ENCODE measurements around the gene C16orf89.
A peak's percentile ranks its signal among the peaks of the same experiment; 100 is the strongest.

The C16orf89 gene

GRCh38 chr16:5032748-5033167, 33.0 kb downstream of the C16orf89 start:
- Histone ChIP-seq H3K4me2 (ENCODE audit: low read length, poor library complexity, severe bottlenecking) (peak overlapping the region; percentile 91), H2BK5ac (ENCODE audit: low read depth, low read length, poor library complexity, severe bottlenecking) (no peak overlapping the region), H3K4me1 (ENCODE audit: control insufficient read depth, insufficient read depth, low read depth, low read length) (peaks cover 7% of the 10 kb centered on the region), H4K91ac (ENCODE audit: low read length) (no peak overlapping the region), H2BK120ac (ENCODE audit: low read depth, low read length) (no peak overlapping the region), H3K27ac (ENCODE audit: low read length, poor library complexity, severe bottlenecking) (no peak overlapping the region), H3K14ac (ENCODE audit: low read length in 2 of 2) (no peak overlapping the region), H2BK15ac (ENCODE audit: low read depth, poor library complexity, severe bottlenecking) (no peak overlapping the region), H3K4me3 (ENCODE audit: insufficient read depth in 1 of 2, low read depth in 1 of 2, low read length in 2 of 2) (peak overlapping the region; percentile 82 to 91), H3K9me3 (ENCODE audit: control insufficient read depth, low read length) (no peaks in the 10 kb centered on the region), H3K79me1 (replicated peaks; ENCODE audit: low read length, poor library complexity, severe bottlenecking) (peaks cover 20% of the 10 kb centered on the region), H3K9ac (ENCODE audit: low read length) (peak overlapping the region; percentile 87), H2BK12ac (ENCODE audit: low read length in 2 of 2) (no peak overlapping the region), H2AK5ac (ENCODE audit: low read length, severe bottlenecking) (no peak overlapping the region), H3K36me3 (ENCODE audit: control insufficient read depth in 1 of 2, insufficient read depth in 2 of 2, low read depth in 1 of 2, low read length in 2 of 2) (peaks cover 12 to 25% of the 10 kb centered on the region in 2 experiments), H2AFZ (ENCODE audit: low read depth, low read length) (peak overlapping the region; percentile 97), H4K8ac (ENCODE audit: low read length) (peak overlapping the region; percentile 99), H3K23ac (ENCODE audit: low read length in 2 of 2) (no peak overlapping the region), H3K4ac (ENCODE audit: low read depth in 1 of 2, low read length in 2 of 2) (no peak overlapping the region), H3K27me3 (ENCODE audit: control insufficient read depth in 1 of 2, insufficient read depth in 1 of 2, low read length in 2 of 2) (peaks cover 0 to 8% of the 10 kb centered on the region in 2 experiments), H3K18ac (ENCODE audit: low read depth in 1 of 2, low read length in 2 of 2) (no peak overlapping the region)
- 73% methylated on average over 12 of the region's 12 CpGs for WGBS
- no peak for DNase-seq

DNA sequence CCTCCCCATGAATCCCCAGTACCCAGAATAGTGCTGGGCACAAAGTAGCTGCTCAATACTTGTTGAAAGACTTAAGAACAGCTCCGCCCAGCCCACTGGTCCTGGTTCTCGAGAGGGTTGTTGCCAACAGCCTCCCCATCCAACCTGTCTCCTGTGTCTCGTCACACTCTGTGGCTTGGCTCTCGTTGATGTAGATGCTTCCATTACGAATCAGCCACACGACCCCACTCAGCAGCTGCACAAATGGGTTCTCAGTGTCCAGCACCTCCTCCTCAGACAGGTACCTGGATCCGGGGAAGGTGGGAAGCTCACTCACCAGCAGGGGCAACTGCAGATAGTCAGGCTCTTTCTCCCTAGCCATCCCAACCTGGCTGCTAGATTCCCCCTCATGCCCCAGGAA, 34.2 kb downstream of the C16orf89 start:
- Histone ChIP-seq H4K8ac (ENCODE audit: low read length) (no peak overlapping the region), H3K36me3 (ENCODE audit: control insufficient read depth in 1 of 2, insufficient read depth in 2 of 2, low read depth in 1 of 2, low read length in 2 of 2) (peaks cover 12 to 35% of the 10 kb centered on the region in 2 experiments), H3K9me3 (ENCODE audit: control insufficient read depth, low read length) (no peaks in the 10 kb centered on the region), H2BK12ac (ENCODE audit: low read length in 2 of 2) (no peak overlapping the region), H3K9ac (ENCODE audit: low read length) (no peak overlapping the region), H3K79me1 (replicated peaks; ENCODE audit: low read length, poor library complexity, severe bottlenecking) (peaks cover 20% of the 10 kb centered on the region), H2BK120ac (ENCODE audit: low read depth, low read length) (no peak overlapping the region), H3K4me3 (ENCODE audit: insufficient read depth in 1 of 2, low read depth in 1 of 2, low read length in 2 of 2) (no peak overlapping the region), H3K4me2 (ENCODE audit: low read length, poor library complexity, severe bottlenecking) (no peak overlapping the region), H3K4me1 (ENCODE audit: control insufficient read depth, insufficient read depth, low read depth, low read length) (peaks cover 7% of the 10 kb centered on the region), H3K27ac (ENCODE audit: low read length, poor library complexity, severe bottlenecking) (no peak overlapping the region), H2AFZ (ENCODE audit: low read depth, low read length) (no peak overlapping the region), H2BK5ac (ENCODE audit: low read depth, low read length, poor library complexity, severe bottlenecking) (no peak overlapping the region), H4K91ac (ENCODE audit: low read length) (no peak overlapping the region), H2BK15ac (ENCODE audit: low read depth, poor library complexity, severe bottlenecking) (no peak overlapping the region), H3K23ac (ENCODE audit: low read length in 2 of 2) (no peak overlapping the region), H3K27me3 (ENCODE audit: control insufficient read depth in 1 of 2, insufficient read depth in 1 of 2, low read length in 2 of 2) (peaks cover 0 to 8% of the 10 kb centered on the region in 2 experiments), H3K4ac (ENCODE audit: low read depth in 1 of 2, low read length in 2 of 2) (no peak overlapping the region), H3K18ac (ENCODE audit: low read depth in 1 of 2, low read length in 2 of 2) (no peak overlapping the region), H2AK5ac (ENCODE audit: low read length, severe bottlenecking) (no peak overlapping the region), H3K14ac (ENCODE audit: low read length in 2 of 2) (no peak overlapping the region)
- WGBS, result 77% methylated on average over 7 of the region's 7 CpGs
- DNase-seq, result no peak

- H2BK5ac ChIP-seq (ENCODE audit: low read depth, low read length, poor library complexity, severe bottlenecking), result no peak overlapping the region
- peaks cover 7% of the 10 kb centered on the region for H3K4me1 ChIP-seq (ENCODE audit: control insufficient read depth, insufficient read depth, low read depth, low read length)
- no peak overlapping the region for H3K4me3 ChIP-seq (ENCODE audit: insufficient read depth in 1 of 2, low read depth in 1 of 2, low read length in 2 of 2)
- WGBS, result 83% methylated on average over 12 of the region's 12 CpGs
- H3K4ac ChIP-seq (ENCODE audit: low read depth in 1 of 2, low read length in 2 of 2), result no peak overlapping the region
- peaks cover 0 to 2% of the 10 kb centered on the region in 2 experiments for H3K27me3 ChIP-seq (ENCODE audit: control insufficient read depth in 1 of 2, insufficient read depth in 1 of 2, low read length in 2 of 2)
- H3K9ac ChIP-seq (ENCODE audit: low read length), result no peak overlapping the region
- peaks cover 12 to 37% of the 10 kb centered on the region in 2 experiments for H3K36me3 ChIP-seq (ENCODE audit: control insufficient read depth in 1 of 2, insufficient read depth in 2 of 2, low read depth in 1 of 2, low read length in 2 of 2)
- H2BK15ac ChIP-seq (ENCODE audit: low read depth, poor library complexity, severe bottlenecking), result no peak overlapping the region
- no peak overlapping the region for H4K91ac ChIP-seq (ENCODE audit: low read length)
- no peaks in the 10 kb centered on the region for H3K9me3 ChIP-seq (ENCODE audit: control insufficient read depth, low read length)
- H3K23ac ChIP-seq (ENCODE audit: low read length in 2 of 2), result no peak overlapping the region
- no peak overlapping the region for H3K4me2 ChIP-seq (ENCODE audit: low read length, poor library complexity, severe bottlenecking)
- DNase-seq, result no peak
- H4K8ac ChIP-seq (ENCODE audit: low read length), result no peak overlapping the region
- no peak overlapping the region for H3K27ac ChIP-seq (ENCODE audit: low read length, poor library complexity, severe bottlenecking)
- peaks cover 20% of the 10 kb centered on the region for H3K79me1 ChIP-seq (replicated peaks; ENCODE audit: low read length, poor library complexity, severe bottlenecking)
- H3K14ac ChIP-seq (ENCODE audit: low read length in 2 of 2), result no peak overlapping the region
- H2AFZ ChIP-seq (ENCODE audit: low read depth, low read length), result no peak overlapping the region
- no peak overlapping the region for H2BK120ac ChIP-seq (ENCODE audit: low read depth, low read length)
- H2BK12ac ChIP-seq (ENCODE audit: low read length in 2 of 2), result no peak overlapping the region
- H2AK5ac ChIP-seq (ENCODE audit: low read length, severe bottlenecking), result no peak overlapping the region
- H3K18ac ChIP-seq (ENCODE audit: low read depth in 1 of 2, low read length in 2 of 2), result no peak overlapping the region
Observed at GRCh38 chr16:5030251-5030870, 35.4 kb downstream of the C16orf89 start.

DNA sequence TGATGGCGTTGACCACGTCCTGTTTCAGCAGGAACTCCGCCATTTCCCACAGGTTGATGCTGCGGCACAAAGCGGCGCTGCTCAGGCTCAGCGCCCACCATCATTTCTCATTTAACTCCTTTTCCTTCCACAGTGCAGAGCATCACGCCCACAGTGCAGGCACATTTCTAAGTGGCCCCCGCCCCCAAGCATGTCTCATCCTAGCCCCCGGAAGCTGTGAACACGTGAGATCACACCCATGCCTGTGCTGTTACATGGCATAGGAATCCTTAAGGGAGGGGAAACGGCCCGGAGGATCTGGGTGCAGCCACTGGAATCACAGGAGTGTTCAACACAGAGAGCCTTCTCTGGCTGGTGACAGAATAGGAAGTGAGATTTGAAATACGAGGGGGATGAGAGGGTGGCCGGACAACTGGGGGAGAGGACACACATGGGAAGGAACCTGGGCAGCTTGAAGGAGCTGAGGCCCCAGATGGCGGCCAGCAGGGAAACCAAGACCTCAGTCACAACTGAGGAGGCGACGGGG, 36.7 kb downstream of the C16orf89 start:
- Histone ChIP-seq H3K4me3 (ENCODE audit: insufficient read depth in 1 of 2, low read depth in 1 of 2, low read length in 2 of 2) (no peak overlapping the region), H3K18ac (ENCODE audit: low read depth in 1 of 2, low read length in 2 of 2) (no peak overlapping the region), H3K36me3 (ENCODE audit: control insufficient read depth in 1 of 2, insufficient read depth in 2 of 2, low read depth in 1 of 2, low read length in 2 of 2) (peaks cover 22 to 43% of the 10 kb centered on the region in 2 experiments), H2AK5ac (ENCODE audit: low read length, severe bottlenecking) (no peak overlapping the region), H2BK15ac (ENCODE audit: low read depth, poor library complexity, severe bottlenecking) (no peak overlapping the region), H3K23ac (ENCODE audit: low read length in 2 of 2) (no peak overlapping the region), H4K91ac (ENCODE audit: low read length) (no peak overlapping the region), H3K27me3 (ENCODE audit: control insufficient read depth in 1 of 2, insufficient read depth in 1 of 2, low read length in 2 of 2) (no peaks in the 10 kb centered on the region), H4K8ac (ENCODE audit: low read length) (no peak overlapping the region), H2BK5ac (ENCODE audit: low read depth, low read length, poor library complexity, severe bottlenecking) (no peak overlapping the region), H2AFZ (ENCODE audit: low read depth, low read length) (no peak overlapping the region), H2BK120ac (ENCODE audit: low read depth, low read length) (no peak overlapping the region), H3K4ac (ENCODE audit: low read depth in 1 of 2, low read length in 2 of 2) (no peak overlapping the region), H3K4me2 (ENCODE audit: low read length, poor library complexity, severe bottlenecking) (no peak overlapping the region), H3K9me3 (ENCODE audit: control insufficient read depth, low read length) (no peaks in the 10 kb centered on the region), H2BK12ac (ENCODE audit: low read length in 2 of 2) (no peak overlapping the region), H3K27ac (ENCODE audit: low read length, poor library complexity, severe bottlenecking) (no peak overlapping the region), H3K4me1 (ENCODE audit: control insufficient read depth, insufficient read depth, low read depth, low read length) (peaks cover 6% of the 10 kb centered on the region), H3K79me1 (replicated peaks; ENCODE audit: low read length, poor library complexity, severe bottlenecking) (peaks cover 17% of the 10 kb centered on the region), H3K14ac (ENCODE audit: low read length in 2 of 2) (no peak overlapping the region), H3K9ac (ENCODE audit: low read length) (no peak overlapping the region)
- WGBS, result 92% methylated on average over 18 of the region's 18 CpGs
- no peak for DNase-seq

All from mesenchymal stem cell (in vitro differentiated cells and primary cell).